ENCODE results near the gene ADIPOR1. TPM values are rescaled to one million over a fixed set of nuclear protein-coding genes. Genes with fewer than 3 reads are reported as not detected.
"Not testable (repeated sequence)": the region's sequence is repeated elsewhere in the genome, so short reads cannot be mapped to it uniquely, and the experiment has no call there.

Gene ADIPOR1
- polyA plus RNA-seq, 2 donors = 96.2 to 98.4 TPM

GRCh38 chr1:202942426-202942825 is 15.7 kb downstream of the ADIPOR1 start:
- Histone ChIP-seq H3K9me3 (ENCODE audit: control insufficient read depth in 2 of 2, insufficient read depth in 1 of 2, low read depth in 1 of 2, low read length in 1 of 2) (no peaks in the 10 kb centered on the region), H3K27me3 (ENCODE audit: control insufficient read depth in 1 of 2, insufficient read depth in 2 of 2, low read length in 2 of 2) (no peaks in the 10 kb centered on the region), H3K36me3 (ENCODE audit: control insufficient read depth in 2 of 2, insufficient read depth in 2 of 2, low read length in 1 of 2) (peaks cover 17 to 24% of the 10 kb centered on the region in 2 donors), H3K4me3 (ENCODE audit: low read depth in 1 of 2, low read length in 2 of 2) (no peak overlapping the region), H3K4me1 (ENCODE audit: control insufficient read depth in 2 of 2, insufficient read depth in 2 of 2, low read length in 1 of 2) (no peaks in the 10 kb centered on the region), H3K27ac (ENCODE audit: low read depth in 2 of 2, low read length in 1 of 2) (no peak overlapping the region)
- WGBS, 2 donors = 83 to 87% methylated on average over 1 of the region's 1 CpG

GRCh38 chr1:202941372-202941771 is 16.7 kb downstream of the ADIPOR1 start:
- WGBS, 2 donors = 87 to 91% methylated on average over 4 of the region's 4 CpGs
- Histone ChIP-seq H3K4me3 (ENCODE audit: low read depth in 1 of 2, low read length in 2 of 2) (no peak overlapping the region), H3K27me3 (ENCODE audit: control insufficient read depth in 1 of 2, insufficient read depth in 2 of 2, low read length in 2 of 2) (no peaks in the 10 kb centered on the region), H3K4me1 (ENCODE audit: control insufficient read depth in 2 of 2, insufficient read depth in 2 of 2, low read length in 1 of 2) (no peaks in the 10 kb centered on the region), H3K9me3 (ENCODE audit: control insufficient read depth in 2 of 2, insufficient read depth in 1 of 2, low read depth in 1 of 2, low read length in 1 of 2) (no peaks in the 10 kb centered on the region), H3K27ac (ENCODE audit: low read depth in 2 of 2, low read length in 1 of 2) (no peak overlapping the region), H3K36me3 (ENCODE audit: control insufficient read depth in 2 of 2, insufficient read depth in 2 of 2, low read length in 1 of 2) (peaks cover 14 to 20% of the 10 kb centered on the region in 2 donors)

GRCh38 chr1:202940561-202940960 is 17.6 kb downstream of the ADIPOR1 start:
- Histone ChIP-seq H3K27ac (ENCODE audit: low read depth in 2 of 2, low read length in 1 of 2) (no peak overlapping the region), H3K4me1 (ENCODE audit: control insufficient read depth in 2 of 2, insufficient read depth in 2 of 2, low read length in 1 of 2) (no peaks in the 10 kb centered on the region), H3K9me3 (ENCODE audit: control insufficient read depth in 2 of 2, insufficient read depth in 1 of 2, low read depth in 1 of 2, low read length in 1 of 2) (no peaks in the 10 kb centered on the region), H3K36me3 (ENCODE audit: control insufficient read depth in 2 of 2, insufficient read depth in 2 of 2, low read length in 1 of 2) (peaks cover 12 to 19% of the 10 kb centered on the region in 2 donors), H3K4me3 (ENCODE audit: low read depth in 1 of 2, low read length in 2 of 2) (no peak overlapping the region), H3K27me3 (ENCODE audit: control insufficient read depth in 1 of 2, insufficient read depth in 2 of 2, low read length in 2 of 2) (no peaks in the 10 kb centered on the region)

- no peaks in the 10 kb centered on the region for H3K4me1 ChIP-seq (ENCODE audit: control insufficient read depth in 2 of 2, insufficient read depth in 2 of 2, low read length in 1 of 2)
- no peak overlapping the region for H3K4me3 ChIP-seq (ENCODE audit: low read depth in 1 of 2, low read length in 2 of 2)
- peaks cover 5 to 11% of the 10 kb centered on the region in 2 donors for H3K36me3 ChIP-seq (ENCODE audit: control insufficient read depth in 2 of 2, insufficient read depth in 2 of 2, low read length in 1 of 2)
- no peak overlapping the region for H3K27ac ChIP-seq (ENCODE audit: low read depth in 2 of 2, low read length in 1 of 2)
- H3K9me3 ChIP-seq (ENCODE audit: control insufficient read depth in 2 of 2, insufficient read depth in 1 of 2, low read depth in 1 of 2, low read length in 1 of 2) = no peaks in the 10 kb centered on the region
- no peaks in the 10 kb centered on the region for H3K27me3 ChIP-seq (ENCODE audit: control insufficient read depth in 1 of 2, insufficient read depth in 2 of 2, low read length in 2 of 2)
- 56 to 74% methylated on average over 5 of the region's 5 CpGs for WGBS, 2 donors
Measured at GRCh38 chr1:202938287-202938925, 19.7 kb downstream of the ADIPOR1 start.

GRCh38 chr1:202936409-202936808 is 21.7 kb downstream of the ADIPOR1 start:
- not testable (repeated sequence) for H3K4me3 ChIP-seq (ENCODE audit: low read depth in 1 of 2, low read length in 2 of 2); H3K27ac ChIP-seq (ENCODE audit: low read depth in 2 of 2, low read length in 1 of 2); H3K9me3 ChIP-seq (ENCODE audit: control insufficient read depth in 2 of 2, insufficient read depth in 1 of 2, low read depth in 1 of 2, low read length in 1 of 2); H3K4me1 ChIP-seq (ENCODE audit: control insufficient read depth in 2 of 2, insufficient read depth in 2 of 2, low read length in 1 of 2); H3K27me3 ChIP-seq (ENCODE audit: control insufficient read depth in 1 of 2, insufficient read depth in 2 of 2, low read length in 2 of 2); H3K36me3 ChIP-seq (ENCODE audit: control insufficient read depth in 2 of 2, insufficient read depth in 2 of 2, low read length in 1 of 2)
- WGBS, 2 donors = 100% methylated on average over 1 of the region's 6 CpGs; no CpG with 5 or more reads in 1 of the 2 donors

GRCh38 chr1:202935844-202936243 is 22.3 kb downstream of the ADIPOR1 start:
- 61 to 70% methylated on average over 3 of the region's 3 CpGs for WGBS, 2 donors
- no peaks in the 10 kb centered on the region for H3K27me3 ChIP-seq (ENCODE audit: control insufficient read depth in 1 of 2, insufficient read depth in 2 of 2, low read length in 2 of 2)
- peak overlapping the region in 1 of 2 donors; percentile 64 for H3K27ac ChIP-seq (ENCODE audit: low read depth in 2 of 2, low read length in 1 of 2)
- H3K36me3 ChIP-seq (ENCODE audit: control insufficient read depth in 2 of 2, insufficient read depth in 2 of 2, low read length in 1 of 2) = peaks cover 0 to 2% of the 10 kb centered on the region in 2 donors
- H3K4me3 ChIP-seq (ENCODE audit: low read depth in 1 of 2, low read length in 2 of 2) = no peak overlapping the region
- H3K4me1 ChIP-seq (ENCODE audit: control insufficient read depth in 2 of 2, insufficient read depth in 2 of 2, low read length in 1 of 2) = no peaks in the 10 kb centered on the region
- peaks cover 0 to 2% of the 10 kb centered on the region in 2 donors for H3K9me3 ChIP-seq (ENCODE audit: control insufficient read depth in 2 of 2, insufficient read depth in 1 of 2, low read depth in 1 of 2, low read length in 1 of 2)

GRCh38 chr1:202934755-202935154 is 23.4 kb downstream of the ADIPOR1 start:
- no peak overlapping the region for H3K4me3 ChIP-seq (ENCODE audit: low read depth in 1 of 2, low read length in 2 of 2)
- H3K27ac ChIP-seq (ENCODE audit: low read depth in 2 of 2, low read length in 1 of 2) = no peak overlapping the region
- no peaks in the 10 kb centered on the region for H3K4me1 ChIP-seq (ENCODE audit: control insufficient read depth in 2 of 2, insufficient read depth in 2 of 2, low read length in 1 of 2)
- H3K9me3 ChIP-seq (ENCODE audit: control insufficient read depth in 2 of 2, insufficient read depth in 1 of 2, low read depth in 1 of 2, low read length in 1 of 2) = peaks cover 0 to 2% of the 10 kb centered on the region in 2 donors
- H3K36me3 ChIP-seq (ENCODE audit: control insufficient read depth in 2 of 2, insufficient read depth in 2 of 2, low read length in 1 of 2) = no peaks in the 10 kb centered on the region
- WGBS, 2 donors = 90 to 91% methylated on average over 3 of the region's 3 CpGs
- no peaks in the 10 kb centered on the region for H3K27me3 ChIP-seq (ENCODE audit: control insufficient read depth in 1 of 2, insufficient read depth in 2 of 2, low read length in 2 of 2)

- H3K9me3 ChIP-seq (ENCODE audit: control insufficient read depth in 2 of 2, insufficient read depth in 1 of 2, low read depth in 1 of 2, low read length in 1 of 2) = peaks cover 0 to 2% of the 10 kb centered on the region in 2 donors
- no peak overlapping the region for H3K4me3 ChIP-seq (ENCODE audit: low read depth in 1 of 2, low read length in 2 of 2)
- 79 to 92% methylated on average over 2 of the region's 2 CpGs for WGBS, 2 donors
- H3K36me3 ChIP-seq (ENCODE audit: control insufficient read depth in 2 of 2, insufficient read depth in 2 of 2, low read length in 1 of 2) = no peaks in the 10 kb centered on the region
- no peaks in the 10 kb centered on the region for H3K27me3 ChIP-seq (ENCODE audit: control insufficient read depth in 1 of 2, insufficient read depth in 2 of 2, low read length in 2 of 2)
- no peaks in the 10 kb centered on the region for H3K4me1 ChIP-seq (ENCODE audit: control insufficient read depth in 2 of 2, insufficient read depth in 2 of 2, low read length in 1 of 2)
- H3K27ac ChIP-seq (ENCODE audit: low read depth in 2 of 2, low read length in 1 of 2) = no peak overlapping the region
Measured at GRCh38 chr1:202932476-202932875, 25.6 kb downstream of the ADIPOR1 start.

GRCh38 chr1:202926581-202927491 is 31.3 kb downstream of the ADIPOR1 start, which contains the start of gene KLHL12:
Gene KLHL12 (minus strand): TSS chr1:202927234. CDS start chr1:202925162, 2,072 bp downstream.
- H3K27ac ChIP-seq (ENCODE audit: low read depth in 2 of 2, low read length in 1 of 2) = peak within 1 kb of the TSS; percentile 96 to 99
- no peaks in the 10 kb centered on the region for H3K27me3 ChIP-seq (ENCODE audit: control insufficient read depth in 1 of 2, insufficient read depth in 2 of 2, low read length in 2 of 2)
- H3K4me3 ChIP-seq (ENCODE audit: low read depth in 1 of 2, low read length in 2 of 2) = peak within 1 kb of the TSS; percentile 70 to 84
- no peaks in the 10 kb centered on the region for H3K4me1 ChIP-seq (ENCODE audit: control insufficient read depth in 2 of 2, insufficient read depth in 2 of 2, low read length in 1 of 2)
- WGBS, 2 donors = 0 to 1% methylated on average over 45 to 57 of the region's 57 CpGs
- H3K9me3 ChIP-seq (ENCODE audit: control insufficient read depth in 2 of 2, insufficient read depth in 1 of 2, low read depth in 1 of 2, low read length in 1 of 2) = no peaks in the 10 kb centered on the region
- H3K36me3 ChIP-seq (ENCODE audit: control insufficient read depth in 2 of 2, insufficient read depth in 2 of 2, low read length in 1 of 2) = peaks cover 0 to 2% of the 10 kb centered on the region in 2 donors
